ENCODE measurements around the gene GAS7. TPM values are rescaled to one million over a fixed set of nuclear protein-coding genes. Genes with fewer than 3 reads are reported as not detected.
"Not testable (repeated sequence)": the region's sequence is repeated elsewhere in the genome, so short reads cannot be mapped to it uniquely, and the experiment has no call there.

GAS7 gene
- polyA plus RNA-seq, 1 experiment, result 1.4 TPM

GRCh38 chr17:10003705-10004104 lies 194.7 kb downstream of the GAS7 start:
- ChIA-PET POLR2A (no interaction called here), CTCF (interaction anchor here (0.7 to 1.6 kb wide), 2 partner anchors 16 to 37 kb away, joined by 3 to 4 read pairs; no protein-coding TSS in a partner anchor)
- no peaks in the 10 kb centered on the region for H3K27me3 ChIP-seq (ENCODE audit: control insufficient read depth, insufficient read depth, low read length)
- H3K36me3 ChIP-seq (ENCODE audit: control insufficient read depth, insufficient read depth, low read length), result no peaks in the 10 kb centered on the region
- TF ChIP-seq, protein P1, sequence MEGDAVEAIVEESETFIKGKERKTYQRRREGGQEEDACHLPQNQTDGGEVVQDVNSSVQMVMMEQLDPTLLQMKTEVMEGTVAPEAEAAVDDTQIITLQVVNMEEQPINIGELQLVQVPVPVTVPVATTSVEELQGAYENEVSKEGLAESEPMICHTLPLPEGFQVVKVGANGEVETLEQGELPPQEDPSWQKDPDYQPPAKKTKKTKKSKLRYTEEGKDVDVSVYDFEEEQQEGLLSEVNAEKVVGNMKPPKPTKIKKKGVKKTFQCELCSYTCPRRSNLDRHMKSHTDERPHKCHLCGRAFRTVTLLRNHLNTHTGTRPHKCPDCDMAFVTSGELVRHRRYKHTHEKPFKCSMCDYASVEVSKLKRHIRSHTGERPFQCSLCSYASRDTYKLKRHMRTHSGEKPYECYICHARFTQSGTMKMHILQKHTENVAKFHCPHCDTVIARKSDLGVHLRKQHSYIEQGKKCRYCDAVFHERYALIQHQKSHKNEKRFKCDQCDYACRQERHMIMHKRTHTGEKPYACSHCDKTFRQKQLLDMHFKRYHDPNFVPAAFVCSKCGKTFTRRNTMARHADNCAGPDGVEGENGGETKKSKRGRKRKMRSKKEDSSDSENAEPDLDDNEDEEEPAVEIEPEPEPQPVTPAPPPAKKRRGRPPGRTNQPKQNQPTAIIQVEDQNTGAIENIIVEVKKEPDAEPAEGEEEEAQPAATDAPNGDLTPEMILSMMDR (IDR thresholded peaks at IDR 0.05; ENCODE audit: insufficient read depth, low read depth, low read length), result no peak
- H3K4me3 ChIP-seq (ENCODE audit: low read depth, low read length), result no peak overlapping the region
- no peak for DNase-seq (ENCODE audit: low read depth)

- H3K36me3 ChIP-seq (ENCODE audit: control insufficient read depth, insufficient read depth, low read length); H3K4me3 ChIP-seq (ENCODE audit: low read depth, low read length); H3K27me3 ChIP-seq (ENCODE audit: control insufficient read depth, insufficient read depth, low read length); POLR2A ChIA-PET; DNase-seq (ENCODE audit: low read depth): not testable (repeated sequence)
- CTCF ChIA-PET, result interaction anchor here (1.3 kb wide), 1 partner anchor 14 kb away, joined by 5 read pairs; no protein-coding TSS in a partner anchor
Observed at GRCh38 chr17:10002567-10003360, 195.6 kb downstream of the GAS7 start.

GRCh38 chr17:10001306-10001873 lies 197.0 kb downstream of the GAS7 start:
- Histone ChIP-seq H3K4me3 (ENCODE audit: low read depth, low read length) (no peak overlapping the region), H3K27me3 (ENCODE audit: control insufficient read depth, insufficient read depth, low read length) (no peaks in the 10 kb centered on the region), H3K36me3 (ENCODE audit: control insufficient read depth, insufficient read depth, low read length) (no peaks in the 10 kb centered on the region)
- DNase-seq (ENCODE audit: low read depth), result no peak
- ChIA-PET CTCF (interaction anchor here (1.1 to 1.3 kb wide), 2 partner anchors 13 to 226 kb away, joined by 4 to 5 read pairs; no protein-coding TSS in a partner anchor), POLR2A (no interaction called here)
- TF ChIP-seq, protein P1 (IDR thresholded peaks at IDR 0.05; ENCODE audit: insufficient read depth, low read depth, low read length), result no peak

DNA sequence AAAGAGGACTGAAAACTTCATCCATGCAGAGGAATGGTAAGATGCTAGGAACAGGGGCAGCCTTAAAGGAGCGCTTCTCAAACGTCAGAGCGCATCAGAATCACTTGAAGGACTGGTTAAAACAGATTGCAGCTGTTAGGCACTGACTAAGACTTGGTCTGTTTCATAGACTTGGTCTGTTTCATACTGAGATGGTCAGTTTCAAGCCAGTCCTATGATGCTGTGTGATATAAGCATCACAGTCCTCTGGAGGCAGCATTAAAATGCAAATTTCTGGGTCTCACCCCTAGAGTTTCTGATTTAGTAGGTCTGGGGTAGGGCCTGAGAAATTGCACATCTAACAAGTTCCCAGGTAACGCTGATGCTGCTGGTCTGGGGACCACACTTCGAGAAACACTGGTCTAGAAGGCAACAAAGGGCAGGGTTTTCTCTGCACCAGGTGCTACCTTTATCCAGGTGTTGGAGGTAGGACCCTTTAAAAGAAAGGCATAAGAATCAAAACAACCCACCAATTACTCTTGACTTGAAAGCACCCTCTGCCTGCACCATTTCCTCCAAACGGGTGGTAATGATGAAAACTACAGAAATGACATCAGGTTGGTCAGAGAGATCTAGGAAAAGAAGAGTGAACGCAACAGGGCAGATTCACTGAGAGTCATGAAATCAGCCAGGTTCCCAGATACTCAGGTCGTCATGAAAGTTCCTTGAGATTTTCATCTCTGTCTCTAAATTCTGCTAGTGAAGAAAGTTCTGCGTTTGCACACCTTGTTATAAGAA lies 198.3 kb downstream of the GAS7 start:
- POLR2A ChIA-PET, result no interaction called here
- no peak for DNase-seq (ENCODE audit: low read depth)
- Histone ChIP-seq H3K36me3 (ENCODE audit: control insufficient read depth, insufficient read depth, low read length) (no peaks in the 10 kb centered on the region), H3K27me3 (ENCODE audit: control insufficient read depth, insufficient read depth, low read length) (no peaks in the 10 kb centered on the region), H3K4me3 (ENCODE audit: low read depth, low read length) (no peak overlapping the region)
- TF ChIP-seq, protein P1 (IDR thresholded peaks at IDR 0.05; ENCODE audit: insufficient read depth, low read depth, low read length), result no peak
- CTCF ChIA-PET, result no interaction called here

GRCh38 chr17:9998060-9998459 lies 200.3 kb downstream of the GAS7 start:
- TF ChIP-seq, protein P1 (IDR thresholded peaks at IDR 0.05; ENCODE audit: insufficient read depth, low read depth, low read length), result no peak
- Histone ChIP-seq H3K36me3 (ENCODE audit: control insufficient read depth, insufficient read depth, low read length) (no peaks in the 10 kb centered on the region), H3K27me3 (ENCODE audit: control insufficient read depth, insufficient read depth, low read length) (no peaks in the 10 kb centered on the region), H3K4me3 (ENCODE audit: low read depth, low read length) (no peak overlapping the region)
- CTCF ChIA-PET, result no interaction called here
- POLR2A ChIA-PET, result no interaction called here
- DNase-seq (ENCODE audit: low read depth), result no peak
